Transverse colon (tissue), 4 donors: Measurements from ENCODE around the gene DNAH8. TPM values are rescaled to one million over a fixed set of nuclear protein-coding genes. Genes with fewer than 3 reads are reported as not detected.
A peak's percentile ranks its signal among the peaks of the same experiment; 100 is the strongest.

Experiments used
- DNase-seq: peaks from one replicate; pipeline ENCODE4 v3.0.0-alpha.2; 2019
- H3K27ac ChIP-seq, 4 donors: fragments of 200-600 bp; sonication (generic); 2 replicates each; pipeline ENCODE4 v1.5.1; 2016 to 2018; ENCODE audit warnings: inconsistent platforms in 4 of 4
- H3K27me3 ChIP-seq: fragments of 200-600 bp; sonication (generic); 2 replicates; pipeline ENCODE4 v1.5.1; 2017; ENCODE audit warnings: inconsistent platforms
- H3K36me3 ChIP-seq, 4 donors: fragments of 200-600 bp; sonication (generic); 2 replicates each; pipeline ENCODE4 v1.5.1; 2017 to 2019; ENCODE audit warnings: inconsistent platforms in 4 of 4
- H3K4me1 ChIP-seq, 4 donors: fragments of 200-600 bp; sonication (generic); 2 replicates each; pipeline ENCODE4 v1.5.1; 2017 to 2020; ENCODE audit warnings: inconsistent platforms in 4 of 4
- H3K4me3 ChIP-seq, 4 donors: fragments of 200-600 bp; sonication (generic); 1 replicate in 1 of 4; 2 replicates in 3 of 4; pipeline versions ENCODE4 v1.5.1 to v1.6.1; 2017 to 2019; ENCODE audit warnings: inconsistent platforms in 4 of 4
- H3K9me3 ChIP-seq, 2 donors: fragments of 200-600 bp; sonication (generic); 2 replicates each; pipeline ENCODE4 v1.5.1; 2017 to 2019; ENCODE audit warnings: inconsistent platforms in 2 of 2
- EP300 ChIP-seq: sonication (generic); formaldehyde crosslinking; IDR thresholded peaks from one replicate; pipeline ENCODE4 v1.6.1; 2017; ENCODE audit warnings: antibody characterized with exemption, low read depth
- POLR2A ChIP-seq: fragments of 450-650 bp; IDR thresholded peaks from one replicate; pipeline ENCODE4 v1.6.1; 2016; ENCODE audit warnings: antibody characterized with exemption, mild to moderate bottlenecking, moderate library complexity
- POLR2AphosphoS5 ChIP-seq, 3 donors: sonication (generic); formaldehyde crosslinking; IDR thresholded peaks; one replicate each; pipeline ENCODE4 v1.6.1; 2016; ENCODE audit warnings: antibody characterized with exemption in 3 of 3
- WGBS, 2 donors: methylation state at CpG; one replicate each; pipeline ENCODE4 v1.1.5; 2018; ENCODE audit warnings: low coverage in 1 of 2; 5-methylcytosine and 5-hydroxymethylcytosine counted together
- in situ Hi-C, 4 donors: fragments of 200-750 bp; cut with MboI; loops; one replicate each; pipeline versions ENCODE4 v1.15.0 to v1.15.1; 2017; ENCODE audit warnings: low sequenced_read_pairs in 3 of 4, low pct_ligation_motif_present in 1 of 4, low pct_unique_long_range_greater_than_20kb in 1 of 4
- intact Hi-C: fragments of 100-400 bp; cut with DNase I; formaldehyde crosslinking; loops from one replicate; pipeline ENCODE4 v1.15.1; 2023; ENCODE audit warnings: low total_unique reads
- total RNA-seq, 4 donors: library from RNA; depleted of rRNA; stranded (reverse); fragments of >200 nt; gene quantifications; one replicate each; pipeline ENCODE4 v1.1.0, GENCODE V29; 2016
- TF ChIP-seq, protein P1 (sequence below), 5 experiments: fragments of 200-600 bp in 3 of 5; fragments of 450-650 bp in 2 of 5; sonication (generic) in 3 of 5; IDR thresholded peaks; 1 replicate in 2 of 5; 2 replicates in 3 of 5; pipeline ENCODE4 v1.5.1; 2016 to 2017; ENCODE audit warnings: antibody characterized with exemption in 5 of 5, inconsistent platforms in 3 of 5, mild to moderate bottlenecking in 2 of 5, moderate library complexity in 1 of 5

Gene DNAH8
- total RNA-seq, 4 donors from 2014 or later: 0.16 TPM; not detected in 3

DNA sequence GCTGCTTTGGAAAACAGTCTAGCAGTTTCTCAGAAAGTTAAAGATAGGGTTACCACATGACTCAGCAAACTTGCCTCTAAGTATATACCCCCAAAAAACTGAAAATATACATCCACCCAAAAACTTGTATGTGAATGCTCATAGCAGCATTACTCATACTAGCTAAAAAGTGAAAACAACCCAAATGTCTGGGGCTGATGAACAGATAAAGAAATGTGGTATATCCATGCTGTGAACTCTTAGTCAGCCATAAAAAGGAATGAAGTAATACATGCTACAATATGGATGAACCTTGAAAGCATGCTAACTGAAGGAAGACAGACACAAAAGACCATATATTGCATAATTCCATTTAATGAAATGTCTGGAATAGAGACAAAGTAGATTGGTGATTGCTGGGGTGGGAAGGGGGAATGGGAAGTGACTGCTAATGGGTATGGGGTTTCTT, 253.6 kb downstream of the DNAH8 start:
- Histone ChIP-seq H3K27me3 (peaks cover 7% of the 10 kb centered on the region), H3K4me3 (no peak overlapping the region), H3K36me3 (no peaks in the 10 kb centered on the region), H3K4me1 (no peaks in the 10 kb centered on the region), H3K9me3 (no peaks in the 10 kb centered on the region), H3K27ac (no peak overlapping the region)
- in situ Hi-C loops (loop anchor here in 1 of 4 donors (25.0 kb wide), 1 partner anchor 344 kb away; the partner anchor contains the start of genes KCNK16 and KCNK17), intact Hi-C loops (no loop called here)
- TF ChIP-seq POLR2A (no peak), POLR2AphosphoS5 (IDR thresholded peaks at IDR 0.05) (no peak), EP300 (no peak)
- TF ChIP-seq, protein P1, sequence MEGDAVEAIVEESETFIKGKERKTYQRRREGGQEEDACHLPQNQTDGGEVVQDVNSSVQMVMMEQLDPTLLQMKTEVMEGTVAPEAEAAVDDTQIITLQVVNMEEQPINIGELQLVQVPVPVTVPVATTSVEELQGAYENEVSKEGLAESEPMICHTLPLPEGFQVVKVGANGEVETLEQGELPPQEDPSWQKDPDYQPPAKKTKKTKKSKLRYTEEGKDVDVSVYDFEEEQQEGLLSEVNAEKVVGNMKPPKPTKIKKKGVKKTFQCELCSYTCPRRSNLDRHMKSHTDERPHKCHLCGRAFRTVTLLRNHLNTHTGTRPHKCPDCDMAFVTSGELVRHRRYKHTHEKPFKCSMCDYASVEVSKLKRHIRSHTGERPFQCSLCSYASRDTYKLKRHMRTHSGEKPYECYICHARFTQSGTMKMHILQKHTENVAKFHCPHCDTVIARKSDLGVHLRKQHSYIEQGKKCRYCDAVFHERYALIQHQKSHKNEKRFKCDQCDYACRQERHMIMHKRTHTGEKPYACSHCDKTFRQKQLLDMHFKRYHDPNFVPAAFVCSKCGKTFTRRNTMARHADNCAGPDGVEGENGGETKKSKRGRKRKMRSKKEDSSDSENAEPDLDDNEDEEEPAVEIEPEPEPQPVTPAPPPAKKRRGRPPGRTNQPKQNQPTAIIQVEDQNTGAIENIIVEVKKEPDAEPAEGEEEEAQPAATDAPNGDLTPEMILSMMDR (IDR thresholded peaks at IDR 0.05): no peak
- no peak for DNase-seq

- in situ Hi-C loops (loop anchor here in 1 of 4 donors (25.0 kb wide), 1 partner anchor 339 kb away; the partner anchor contains the start of genes KCNK16 and KCNK17), intact Hi-C loops (loop anchor here (5.0 kb wide), 1 partner anchor 334 kb away; no protein-coding TSS in a partner anchor)
- no peak for DNase-seq
- Histone ChIP-seq H3K27ac (no peak overlapping the region), H3K4me3 (no peak overlapping the region), H3K9me3 (no peaks in the 10 kb centered on the region), H3K27me3 (peaks cover 28% of the 10 kb centered on the region), H3K4me1 (peaks cover 0 to 6% (median 0%) of the 10 kb centered on the region in 4 donors), H3K36me3 (no peaks in the 10 kb centered on the region)
- 59 to 60% methylated on average over 8 of the region's 8 CpGs for WGBS, 2 donors
- TF ChIP-seq, protein P1 (IDR thresholded peaks at IDR 0.05): peak; percentile 43 to 67 (median 51)
- no peak for TF ChIP-seq POLR2A
Observed at GRCh38 chr6:38973178-38974057, 258.3 kb downstream of the DNAH8 start.

DNA sequence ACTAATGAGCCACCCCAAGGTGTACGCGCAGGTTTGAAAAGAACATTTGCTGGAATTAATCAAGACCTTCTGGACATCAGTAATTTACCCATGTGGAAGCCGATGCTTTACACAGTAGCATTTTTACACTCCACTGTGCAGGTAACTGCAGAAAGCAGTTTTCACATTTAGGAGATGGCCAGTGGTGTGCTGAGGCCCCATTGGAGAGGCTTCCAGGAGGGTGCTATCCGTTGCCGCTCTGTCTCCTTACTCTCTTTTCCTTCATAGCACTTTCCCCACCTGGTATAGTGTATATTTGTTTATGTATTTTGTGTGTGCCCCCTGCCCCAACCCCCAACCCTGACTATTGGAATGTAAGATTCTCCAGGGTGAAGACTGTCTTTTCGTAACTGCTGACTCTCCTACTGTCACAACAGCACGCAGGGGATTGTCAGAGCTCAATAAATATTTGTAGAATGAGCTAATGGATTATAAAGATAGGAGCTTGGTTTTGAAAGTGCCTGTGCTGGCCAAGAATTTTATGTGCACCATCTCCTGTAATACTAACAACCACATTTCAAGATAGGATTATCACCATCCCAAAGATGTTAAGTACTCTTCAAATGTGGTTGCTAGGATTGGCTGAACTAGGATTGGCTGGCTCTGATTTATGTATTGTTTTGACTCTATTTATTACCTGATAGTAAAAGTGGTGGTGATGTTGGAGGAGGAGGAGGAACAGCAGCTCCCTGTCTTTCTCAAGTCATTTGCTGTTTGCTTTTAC, 259.5 kb downstream of the DNAH8 start:
- peaks cover 0 to 6% (median 0%) of the 10 kb centered on the region in 4 donors for H3K4me1 ChIP-seq
- H3K27ac ChIP-seq: no peak overlapping the region
- H3K27me3 ChIP-seq: peaks cover 40% of the 10 kb centered on the region
- no peaks in the 10 kb centered on the region for H3K36me3 ChIP-seq
- no peak overlapping the region for H3K4me3 ChIP-seq
- DNase-seq: no peak
- in situ Hi-C loops (loop anchor here (25.0 kb wide), 1 partner anchor 338 kb away; the partner anchor contains the start of genes KCNK16 (in 4 of the 4) and KCNK17 (in 4 of the 4)), intact Hi-C loops (loop anchor here (5.0 kb wide), 1 partner anchor 333 kb away; no protein-coding TSS in a partner anchor)
- no peaks in the 10 kb centered on the region for H3K9me3 ChIP-seq
- no peak for TF ChIP-seq EP300
- peak in 1 of 3 donors; percentile 32 for TF ChIP-seq POLR2AphosphoS5 (IDR thresholded peaks at IDR 0.05)
- 37 to 58% methylated on average over 5 to 7 of the region's 7 CpGs for WGBS, 2 donors

- H3K27ac ChIP-seq: no peak overlapping the region
Observed at GRCh38 chr6:38975621-38976049, 260.5 kb downstream of the DNAH8 start.

More at GRCh38 chr6:38975621-38976049, 260.5 kb downstream of the DNAH8 start:
- intact Hi-C loops (no loop called here), in situ Hi-C loops (loop anchor here in 3 of 4 donors (25.0 kb wide), 1 partner anchor 337 kb away; the partner anchor contains the start of genes KCNK16 (in 3 of the 3) and KCNK17 (in 3 of the 3))
- DNase-seq: no peak
- Histone ChIP-seq H3K4me3 (no peak overlapping the region), H3K27me3 (peaks cover 50% of the 10 kb centered on the region), H3K36me3 (no peaks in the 10 kb centered on the region), H3K9me3 (no peaks in the 10 kb centered on the region), H3K4me1 (peaks cover 0 to 6% (median 0%) of the 10 kb centered on the region in 4 donors)
- TF ChIP-seq EP300 (no peak), POLR2A (no peak), POLR2AphosphoS5 (IDR thresholded peaks at IDR 0.05) (no peak)
- TF ChIP-seq, protein P1 (IDR thresholded peaks at IDR 0.05): no peak
- 28 to 45% methylated on average over 2 of the region's 2 CpGs for WGBS, 2 donors
